NOMO-1 treated with dmso at 0.1 percent for 144 hours (cell line): ENCODE results near the gene EFS.
"Not testable (repeated sequence)": the region's sequence is repeated elsewhere in the genome, so short reads cannot be mapped to it uniquely, and the experiment has no call there.

ENCODE experiments used
- DNase-seq: peaks from one replicate; lab custom pipeline; 2025; ENCODE audit not compliant: unreplicated experiment; lab: John Stamatoyannopoulos, UW

The EFS gene

GRCh38 chr14:23327947-23328744 lies 36.8 kb downstream of the EFS start:
- peak; percentile 68 for DNase-seq

- no peak for DNase-seq
Measured at GRCh38 chr14:23326491-23327332, 38.3 kb downstream of the EFS start.

GRCh38 chr14:23325746-23326145 lies 39.2 kb downstream of the EFS start:
- DNase-seq: not testable (repeated sequence)

GRCh38 chr14:23324993-23325392 lies 40.0 kb downstream of the EFS start:
- no peak for DNase-seq

GRCh38 chr14:23324455-23324846 lies 40.5 kb downstream of the EFS start:
- DNase-seq: no peak

- DNase-seq: no peak
Measured at GRCh38 chr14:23323838-23324454, 41.0 kb downstream of the EFS start.

GRCh38 chr14:23322568-23323517 lies 42.1 kb downstream of the EFS start:
- DNase-seq: no peak

- DNase-seq: peak; percentile 16
Measured at GRCh38 chr14:23321572-23322547, 43.1 kb downstream of the EFS start.

- DNase-seq: peak; percentile 99
Measured at GRCh38 chr14:23320584-23321571, 44.1 kb downstream of the EFS start, which contains the start of gene PABPN1. PABPN1 (plus strand) TSS chr14:23321457; CDS start chr14:23321470, 13 bp downstream.

- no peak for DNase-seq
Measured at GRCh38 chr14:23319746-23320583, 45.0 kb downstream of the EFS start.

- DNase-seq: no peak
Measured at GRCh38 chr14:23316300-23316699, 48.7 kb downstream of the EFS start.

GRCh38 chr14:23310546-23310945 lies 54.4 kb downstream of the EFS start:
- DNase-seq: no peak

GRCh38 chr14:23308721-23309445 lies 56.1 kb downstream of the EFS start:
- DNase-seq: no peak

- DNase-seq: no peak
Measured at GRCh38 chr14:23307687-23308644, 57.0 kb downstream of the EFS start.

- no peak for DNase-seq
Measured at GRCh38 chr14:23307146-23307530, 57.8 kb downstream of the EFS start.
